SW480 (cell line): Measurements from ENCODE around the gene CRIP1.
A peak's percentile ranks its signal among the peaks of the same experiment; 100 is the strongest.

Experiments
- DNase-seq: peaks from one replicate; pipeline ENCODE4 v3.0.0-alpha.2; 2016; ENCODE audit warnings: low spot score

Gene CRIP1

GRCh38 chr14:105533811-105534498 is 47.3 kb downstream of the CRIP1 start:
- DNase-seq = no peak

- no peak for DNase-seq
Measured at GRCh38 chr14:105534586-105534985, 47.9 kb downstream of the CRIP1 start.

- DNase-seq = no peak
Measured at GRCh38 chr14:105536051-105536450, 49.4 kb downstream of the CRIP1 start.

GRCh38 chr14:105536691-105537579 is 50.2 kb downstream of the CRIP1 start:
- no peak for DNase-seq

DNA sequence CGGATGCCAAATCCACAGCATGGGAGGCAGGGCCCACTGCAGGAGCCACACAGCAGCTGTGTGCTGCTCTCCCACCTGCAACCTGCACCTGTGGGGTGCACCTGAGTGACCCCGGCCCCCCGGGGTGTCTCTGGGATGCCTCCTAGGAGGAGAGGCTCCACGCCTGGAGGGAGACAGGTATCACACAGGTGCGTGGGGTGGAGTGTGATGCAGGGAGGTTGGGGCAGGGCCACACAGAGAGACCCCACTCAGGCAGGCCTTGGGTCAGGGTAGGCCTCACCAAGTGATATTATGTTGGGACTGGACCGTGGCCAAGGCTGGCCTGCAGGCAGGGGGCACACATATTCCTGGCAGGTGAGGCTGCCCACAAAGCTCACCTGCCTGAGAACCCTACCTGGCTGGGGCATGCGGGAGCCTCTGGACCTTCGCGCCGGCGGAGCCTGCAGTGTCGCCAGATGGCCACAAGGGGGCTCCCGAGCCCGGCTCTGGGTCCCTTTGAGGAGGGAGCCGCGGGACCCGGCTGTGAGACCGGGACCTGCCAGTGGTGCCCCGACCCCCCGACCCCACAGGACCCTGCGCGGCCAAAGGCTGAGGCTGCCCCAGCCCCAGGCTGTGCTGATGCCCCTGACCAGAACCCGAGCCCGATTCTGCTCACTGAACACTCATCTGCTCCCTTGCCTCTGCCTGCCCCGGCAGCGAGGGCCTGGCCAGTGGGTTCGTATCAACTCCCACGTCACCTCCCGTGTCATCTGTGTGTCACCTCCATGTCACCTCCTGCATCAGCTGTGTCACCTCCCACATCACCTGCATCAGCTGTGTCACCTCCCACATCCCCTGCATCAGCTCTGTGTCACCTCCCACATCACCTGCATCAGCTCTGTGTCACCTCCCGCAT is 51.1 kb downstream of the CRIP1 start:
- DNase-seq = peak; percentile 46
